ENCODE data around the gene ACTRT2. TPM values are rescaled to one million over a fixed set of nuclear protein-coding genes. Genes with fewer than 3 reads are reported as not detected.

ACTRT2 gene
- total and polyA plus RNA-seq, 7 experiments from 2014 or later: not detected

DNA sequence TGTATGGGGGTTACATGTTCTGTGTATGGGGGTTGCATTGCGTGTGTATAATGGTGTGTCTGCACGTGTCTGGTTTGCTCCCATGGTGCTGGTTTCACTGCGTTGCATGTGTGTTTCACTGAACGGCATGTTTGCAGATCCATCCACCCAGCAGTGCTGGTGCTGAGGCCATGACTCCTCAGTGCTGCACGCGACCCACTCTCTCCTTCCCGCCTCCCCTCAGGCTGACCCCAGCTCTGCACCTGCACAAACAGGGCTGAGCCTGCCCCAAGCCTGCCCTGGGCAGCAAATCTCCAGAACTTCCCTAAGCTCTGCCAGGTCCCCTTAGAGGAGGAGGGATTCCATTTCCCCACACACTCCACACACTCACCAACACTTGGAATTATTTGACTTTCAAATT, 18.7 kb downstream of the ACTRT2 start:
- intact Hi-C loops (cut with micrococcal nuclease): no loop called here
- Histone ChIP-seq H3K9me3 (ENCODE audit: control insufficient read depth in 2 of 3, low read length in 3 of 3) (no peaks in the 10 kb centered on the region), H3K4me3 (ENCODE audit: low read length) (no peak overlapping the region), H3K36me3 (ENCODE audit: control insufficient read depth in 2 of 3, insufficient read depth in 3 of 3, low read length in 3 of 3) (no peaks in the 10 kb centered on the region), H3K27me3 (ENCODE audit: control insufficient read depth in 2 of 2, insufficient read depth in 2 of 2, low read length in 2 of 2) (no peaks in the 10 kb centered on the region), H3K27ac (ENCODE audit: low read depth, low read length) (no peak overlapping the region), H3K4me1 (ENCODE audit: control insufficient read depth in 2 of 2, insufficient read depth in 2 of 2, low read length in 2 of 2) (peaks cover 0 to 15% of the 10 kb centered on the region in 2 donors)
- peaks cover 0 to 6% (median 5%) of the 10 kb centered on the region in 5 donors for H3K27me3 Mint-ChIP-seq
- H3K4me1 Mint-ChIP-seq: peaks cover 0 to 9% (median 0%) of the 10 kb centered on the region in 7 donors
- POLR2A ChIA-PET: no interaction called here
- DNase-seq (peak in 1 of 9 donors; percentile 2), ATAC-seq (no peak)
- H3K36me3 Mint-ChIP-seq: no peaks in the 10 kb centered on the region
- CTCF ChIA-PET: no interaction called here
- no peak overlapping the region for H3K27ac Mint-ChIP-seq
- H3K4me3 Mint-ChIP-seq: no peak overlapping the region
- peaks cover 0 to 2% (median 0%) of the 10 kb centered on the region in 11 donors for H3K9me3 Mint-ChIP-seq

DNA sequence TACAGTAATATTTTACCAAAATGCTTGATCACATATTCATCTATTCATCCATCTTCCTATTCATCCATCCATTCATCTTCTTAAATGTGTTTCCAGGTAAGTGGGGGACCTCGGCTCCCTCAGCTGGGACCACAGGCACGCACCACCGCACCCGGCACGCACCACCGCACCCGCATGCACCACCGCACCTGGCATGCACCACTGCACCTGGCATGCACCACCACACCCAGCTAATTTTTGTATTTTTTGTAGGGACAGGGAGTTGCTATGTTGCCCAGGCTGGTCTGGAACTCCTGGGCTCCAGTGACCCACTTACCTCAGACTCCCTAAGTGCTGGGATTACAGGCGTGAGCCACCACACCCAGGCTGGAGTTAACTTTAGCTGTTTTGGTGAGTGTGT, 21.2 kb downstream of the ACTRT2 start:
- no peak overlapping the region for H3K27ac Mint-ChIP-seq

DNA sequence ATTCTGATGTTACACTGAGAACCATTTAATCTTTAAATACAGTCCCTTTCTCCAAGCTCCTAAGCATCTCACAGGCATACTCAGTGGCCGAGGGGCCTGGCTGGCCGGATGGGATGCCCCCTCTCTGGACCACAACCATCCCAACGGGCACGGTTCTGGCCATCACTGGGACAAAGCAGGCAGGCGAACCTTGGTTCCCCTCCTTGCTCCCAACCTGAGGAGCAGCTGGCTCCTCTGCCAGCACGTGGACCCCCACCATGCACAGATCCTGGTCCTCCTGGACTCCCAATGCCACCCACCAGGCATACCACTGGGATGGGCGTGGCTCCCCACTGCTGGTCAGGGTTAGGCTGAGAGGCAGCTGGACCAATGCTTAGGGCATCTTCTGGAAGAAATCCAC, 27.9 kb downstream of the ACTRT2 start:
- no peak overlapping the region for H3K4me3 Mint-ChIP-seq
- H3K9me3 Mint-ChIP-seq: peaks cover 0 to 8% (median 4%) of the 10 kb centered on the region in 11 donors
- DNase-seq (no peak), ATAC-seq (no peak)
- POLR2A ChIA-PET: interaction anchor here (1.2 kb wide), 1 partner anchor 10 kb away, joined by 3 read pairs; no protein-coding TSS in a partner anchor
- CTCF ChIA-PET: no interaction called here
- H3K27me3 Mint-ChIP-seq: peaks cover 0 to 23% (median 6%) of the 10 kb centered on the region in 5 donors
- H3K4me1 Mint-ChIP-seq: peaks cover 0 to 4% (median 0%) of the 10 kb centered on the region in 7 donors
- H3K36me3 ChIP-seq (ENCODE audit: control insufficient read depth in 2 of 3, insufficient read depth in 3 of 3, low read length in 3 of 3): no peaks in the 10 kb centered on the region
- H3K27me3 ChIP-seq (ENCODE audit: control insufficient read depth in 2 of 2, insufficient read depth in 2 of 2, low read length in 2 of 2): no peaks in the 10 kb centered on the region
- no peaks in the 10 kb centered on the region for H3K9me3 ChIP-seq (ENCODE audit: control insufficient read depth in 2 of 3, low read length in 3 of 3)
- intact Hi-C loops (cut with micrococcal nuclease): no loop called here
- H3K4me1 ChIP-seq (ENCODE audit: control insufficient read depth in 2 of 2, insufficient read depth in 2 of 2, low read length in 2 of 2): no peaks in the 10 kb centered on the region
- no peak overlapping the region for H3K27ac Mint-ChIP-seq
- H3K4me3 ChIP-seq (ENCODE audit: low read length): no peak overlapping the region
- H3K36me3 Mint-ChIP-seq: peaks cover 0 to 6% (median 5%) of the 10 kb centered on the region in 5 donors
- no peak overlapping the region for H3K27ac ChIP-seq (ENCODE audit: low read depth, low read length)

More for the DNA sequence above, 21.2 kb downstream of the ACTRT2 start:
- Histone ChIP-seq H3K9me3 (ENCODE audit: control insufficient read depth in 2 of 3, low read length in 3 of 3) (no peaks in the 10 kb centered on the region), H3K4me3 (ENCODE audit: low read length) (no peak overlapping the region), H3K27me3 (ENCODE audit: control insufficient read depth in 2 of 2, insufficient read depth in 2 of 2, low read length in 2 of 2) (no peaks in the 10 kb centered on the region), H3K36me3 (ENCODE audit: control insufficient read depth in 2 of 3, insufficient read depth in 3 of 3, low read length in 3 of 3) (no peaks in the 10 kb centered on the region), H3K27ac (ENCODE audit: low read depth, low read length) (no peak overlapping the region), H3K4me1 (ENCODE audit: control insufficient read depth in 2 of 2, insufficient read depth in 2 of 2, low read length in 2 of 2) (peaks cover 0 to 15% of the 10 kb centered on the region in 2 donors)
- CTCF ChIA-PET: no interaction called here
- no peak overlapping the region for H3K4me3 Mint-ChIP-seq
- H3K9me3 Mint-ChIP-seq: peaks cover 0 to 2% (median 0%) of the 10 kb centered on the region in 11 donors
- no peak for DNase-seq
- POLR2A ChIA-PET: no interaction called here
- peaks cover 0 to 5% (median 0%) of the 10 kb centered on the region in 7 donors for H3K4me1 Mint-ChIP-seq
- ATAC-seq: no peak
- intact Hi-C loops (cut with micrococcal nuclease): no loop called here
- H3K36me3 Mint-ChIP-seq: no peaks in the 10 kb centered on the region
- H3K27me3 Mint-ChIP-seq: peaks cover 0 to 14% (median 6%) of the 10 kb centered on the region in 5 donors

DNA sequence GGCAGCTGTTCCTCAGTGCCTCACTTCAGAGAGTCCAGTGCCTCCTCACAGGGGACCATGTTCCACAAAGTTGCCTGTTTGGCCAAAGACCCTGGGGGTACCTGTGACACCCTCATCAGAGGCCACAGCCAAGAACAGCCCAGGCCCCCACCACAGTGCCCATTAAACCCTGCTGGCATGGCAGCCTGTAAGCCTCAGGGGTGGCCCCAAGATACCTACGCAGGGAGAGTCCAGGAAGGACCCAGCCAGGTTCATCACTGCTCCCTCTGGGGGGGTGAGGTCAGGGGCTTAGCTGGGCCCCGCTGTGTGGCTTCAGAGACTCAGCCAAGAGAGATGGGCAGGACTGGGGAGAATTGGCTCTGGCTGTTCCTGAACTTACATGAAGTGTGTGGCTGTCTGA, 28.6 kb downstream of the ACTRT2 start:
- intact Hi-C loops (cut with micrococcal nuclease): no loop called here
- H3K27ac Mint-ChIP-seq: no peak overlapping the region
- H3K4me1 ChIP-seq (ENCODE audit: control insufficient read depth in 2 of 2, insufficient read depth in 2 of 2, low read length in 2 of 2): no peaks in the 10 kb centered on the region
- H3K4me1 Mint-ChIP-seq: peaks cover 0 to 4% (median 0%) of the 10 kb centered on the region in 7 donors
- peaks cover 0 to 22% (median 5%) of the 10 kb centered on the region in 5 donors for H3K27me3 Mint-ChIP-seq
- CTCF ChIA-PET: no interaction called here
- DNase-seq (no peak), ATAC-seq (no peak)
- H3K9me3 Mint-ChIP-seq: peaks cover 0 to 8% (median 2%) of the 10 kb centered on the region in 11 donors
- H3K4me3 ChIP-seq (ENCODE audit: low read length): no peak overlapping the region
- H3K36me3 ChIP-seq (ENCODE audit: control insufficient read depth in 2 of 3, insufficient read depth in 3 of 3, low read length in 3 of 3): no peaks in the 10 kb centered on the region
- H3K4me3 Mint-ChIP-seq: no peak overlapping the region
- H3K36me3 Mint-ChIP-seq: peaks cover 0 to 6% (median 5%) of the 10 kb centered on the region in 5 donors
- no peak overlapping the region for H3K27ac ChIP-seq (ENCODE audit: low read depth, low read length)
- POLR2A ChIA-PET: interaction anchor here (1.2 kb wide), 1 partner anchor 11 kb away, joined by 3 read pairs; no protein-coding TSS in a partner anchor
- no peaks in the 10 kb centered on the region for H3K9me3 ChIP-seq (ENCODE audit: control insufficient read depth in 2 of 3, low read length in 3 of 3)
- no peaks in the 10 kb centered on the region for H3K27me3 ChIP-seq (ENCODE audit: control insufficient read depth in 2 of 2, insufficient read depth in 2 of 2, low read length in 2 of 2)

DNA sequence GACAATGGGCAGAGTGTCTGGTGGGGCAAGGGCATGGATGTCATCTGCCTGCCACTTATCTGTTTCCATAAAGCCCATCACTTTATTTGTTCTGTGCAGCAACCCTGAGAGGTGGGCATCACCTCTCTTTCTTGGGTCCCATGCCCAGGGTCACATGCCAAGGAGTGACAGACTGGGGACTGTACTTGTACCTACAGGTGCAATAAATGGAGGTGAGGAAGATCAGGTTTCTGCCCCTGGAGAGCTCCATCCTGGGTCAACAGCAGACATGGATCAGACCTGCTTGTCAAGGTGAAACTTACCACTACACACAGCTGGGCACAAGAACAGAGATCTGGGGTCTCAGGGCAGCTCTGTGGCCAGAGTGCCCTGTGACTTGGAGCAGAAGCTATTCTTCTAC, 29.3 kb downstream of the ACTRT2 start:
- CTCF ChIA-PET: no interaction called here
- H3K9me3 ChIP-seq (ENCODE audit: control insufficient read depth in 2 of 3, low read length in 3 of 3): no peaks in the 10 kb centered on the region
- no peak for ATAC-seq
- H3K27ac Mint-ChIP-seq: no peak overlapping the region
- DNase-seq: no peak
- H3K36me3 ChIP-seq (ENCODE audit: control insufficient read depth in 2 of 3, insufficient read depth in 3 of 3, low read length in 3 of 3): no peaks in the 10 kb centered on the region
- H3K4me3 Mint-ChIP-seq: no peak overlapping the region
- POLR2A ChIA-PET: interaction anchor here (1.2 kb wide), 1 partner anchor 12 kb away, joined by 3 read pairs; no protein-coding TSS in a partner anchor
- H3K9me3 Mint-ChIP-seq: peaks cover 0 to 8% (median 2%) of the 10 kb centered on the region in 11 donors
- no peak overlapping the region for H3K27ac ChIP-seq (ENCODE audit: low read depth, low read length)
- H3K27me3 Mint-ChIP-seq: peaks cover 0 to 23% (median 5%) of the 10 kb centered on the region in 5 donors
- intact Hi-C loops (cut with micrococcal nuclease): no loop called here
- peaks cover 0 to 4% (median 0%) of the 10 kb centered on the region in 7 donors for H3K4me1 Mint-ChIP-seq
- H3K27me3 ChIP-seq (ENCODE audit: control insufficient read depth in 2 of 2, insufficient read depth in 2 of 2, low read length in 2 of 2): no peaks in the 10 kb centered on the region
- no peaks in the 10 kb centered on the region for H3K4me1 ChIP-seq (ENCODE audit: control insufficient read depth in 2 of 2, insufficient read depth in 2 of 2, low read length in 2 of 2)
- H3K4me3 ChIP-seq (ENCODE audit: low read length): no peak overlapping the region
- peaks cover 0 to 6% (median 5%) of the 10 kb centered on the region in 5 donors for H3K36me3 Mint-ChIP-seq

DNA sequence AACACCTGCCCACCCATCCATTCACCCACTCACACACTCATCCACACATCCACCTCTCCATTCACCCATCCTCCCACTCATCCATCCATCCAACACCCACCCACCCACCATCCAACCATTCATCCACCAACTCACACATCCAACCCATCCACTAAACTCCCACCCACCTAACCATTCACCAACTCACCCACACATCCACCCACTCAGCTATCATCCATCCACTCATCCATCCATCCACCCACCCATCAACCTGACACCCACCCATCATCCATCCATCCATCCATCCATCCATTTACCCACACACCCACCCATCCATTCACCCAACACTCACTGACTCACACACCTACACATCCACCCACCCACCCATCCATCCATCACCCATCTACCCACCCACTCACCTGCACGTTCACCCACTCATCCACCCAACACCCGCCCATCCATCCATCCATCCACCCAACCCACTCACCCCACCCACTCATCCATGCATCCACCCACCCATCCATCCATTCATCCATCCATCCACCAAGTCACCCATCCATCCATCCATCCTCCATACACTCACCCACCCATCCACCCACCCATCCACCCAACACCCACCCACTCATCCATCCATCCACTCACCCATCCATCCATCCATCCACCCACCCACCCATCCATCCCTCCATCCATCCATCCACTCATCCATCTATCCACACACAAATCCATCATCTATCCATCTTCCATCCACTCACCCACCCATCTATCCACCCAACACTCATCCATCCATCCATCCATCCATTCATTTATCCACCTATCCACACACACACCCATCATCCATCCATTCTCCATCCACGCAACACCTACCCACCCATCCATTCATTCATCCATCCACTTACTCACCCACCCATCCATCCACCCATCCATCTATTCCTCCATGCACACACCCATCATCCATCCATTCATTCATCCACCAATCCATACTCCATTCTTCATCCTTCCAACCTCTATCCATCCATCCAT, 30.3 kb downstream of the ACTRT2 start:
- peaks cover 0 to 18% (median 5%) of the 10 kb centered on the region in 5 donors for H3K27me3 Mint-ChIP-seq
- CTCF ChIA-PET: no interaction called here
- H3K4me1 Mint-ChIP-seq: peaks cover 0 to 4% (median 0%) of the 10 kb centered on the region in 7 donors
- peaks cover 0 to 6% (median 5%) of the 10 kb centered on the region in 5 donors for H3K36me3 Mint-ChIP-seq
- intact Hi-C loops (cut with micrococcal nuclease): no loop called here
- Histone ChIP-seq H3K4me3 (ENCODE audit: low read length) (no peak overlapping the region), H3K9me3 (ENCODE audit: control insufficient read depth in 2 of 3, low read length in 3 of 3) (no peaks in the 10 kb centered on the region), H3K27ac (ENCODE audit: low read depth, low read length) (no peak overlapping the region), H3K27me3 (ENCODE audit: control insufficient read depth in 2 of 2, insufficient read depth in 2 of 2, low read length in 2 of 2) (no peaks in the 10 kb centered on the region), H3K36me3 (ENCODE audit: control insufficient read depth in 2 of 3, insufficient read depth in 3 of 3, low read length in 3 of 3) (no peaks in the 10 kb centered on the region), H3K4me1 (ENCODE audit: control insufficient read depth in 2 of 2, insufficient read depth in 2 of 2, low read length in 2 of 2) (no peaks in the 10 kb centered on the region)
- POLR2A ChIA-PET: no interaction called here
- H3K4me3 Mint-ChIP-seq: no peak overlapping the region
- H3K9me3 Mint-ChIP-seq: peaks cover 0 to 8% (median 2%) of the 10 kb centered on the region in 11 donors
- DNase-seq (no peak), ATAC-seq (no peak)
- no peak overlapping the region for H3K27ac Mint-ChIP-seq
